Mucosa of rectum (tissue), 2 donors: Measurements from ENCODE around the gene GRIK3.

Experiments used
- H3K27ac ChIP-seq, 2 donors: one replicate each; pipeline ENCODE4 v1.7.0; 2013; ENCODE audit warnings: inconsistent platforms in 2 of 2, low read depth in 2 of 2, low read length in 2 of 2
- H3K27me3 ChIP-seq, 2 donors: one replicate each; pipeline ENCODE4 v1.7.0; 2013; ENCODE audit warnings: low read length in 2 of 2; ENCODE audit not compliant: control insufficient read depth in 2 of 2, insufficient read depth in 2 of 2
- H3K36me3 ChIP-seq, 2 donors: one replicate each; pipeline ENCODE4 v1.7.0; 2013; ENCODE audit warnings: low read length in 2 of 2; ENCODE audit not compliant: control insufficient read depth in 2 of 2, insufficient read depth in 2 of 2
- H3K4me1 ChIP-seq, 2 donors: one replicate each; pipeline ENCODE4 v1.7.0; 2013; ENCODE audit warnings: low read length in 2 of 2, mild to moderate bottlenecking in 1 of 2; ENCODE audit not compliant: control insufficient read depth in 2 of 2, insufficient read depth in 2 of 2
- H3K4me3 ChIP-seq, 2 donors: one replicate each; pipeline ENCODE4 v1.7.0; 2013; ENCODE audit warnings: low read length in 2 of 2
- H3K9ac ChIP-seq, 2 donors: one replicate each; pipeline ENCODE4 v1.7.0; 2013; ENCODE audit warnings: low read length in 2 of 2, low read depth in 1 of 2, mild to moderate bottlenecking in 1 of 2
- H3K9me3 ChIP-seq, 2 donors: one replicate each; pipeline ENCODE4 v1.7.0; 2013; ENCODE audit warnings: low read length in 2 of 2; ENCODE audit not compliant: control insufficient read depth in 2 of 2
- donor health status: healthy.
- donor health status: Normal muscosa, but diverticular disease.

Gene GRIK3

DNA sequence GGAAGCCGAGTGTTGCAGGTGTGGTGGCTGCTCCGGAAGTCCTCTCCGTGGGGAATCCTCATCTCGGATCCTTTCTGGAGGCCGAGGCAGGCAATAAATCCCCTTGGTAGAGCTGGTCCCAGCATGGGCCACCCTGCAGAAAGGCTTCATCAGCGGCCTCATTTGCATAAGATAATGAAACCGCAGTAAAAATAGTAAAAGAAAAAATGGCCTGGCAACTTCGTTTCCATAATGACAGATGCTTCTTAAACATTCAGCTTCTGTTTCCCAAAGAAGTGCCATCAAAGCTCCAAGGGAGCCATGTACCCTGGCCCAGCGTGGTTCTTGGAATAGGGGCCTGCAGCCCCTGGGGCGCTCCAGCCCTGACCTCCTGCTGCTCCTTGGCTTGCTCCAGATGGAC lies 244.1 kb downstream of the GRIK3 start:
- Histone ChIP-seq H3K9me3 (no peaks in the 10 kb centered on the region), H3K9ac (no peak overlapping the region), H3K27ac (no peak overlapping the region), H3K4me3 (no peak overlapping the region), H3K27me3 (peaks cover 0 to 4% of the 10 kb centered on the region in 2 donors), H3K4me1 (no peaks in the 10 kb centered on the region), H3K36me3 (no peaks in the 10 kb centered on the region)

- no peak overlapping the region for H3K27ac ChIP-seq
- no peaks in the 10 kb centered on the region for H3K9me3 ChIP-seq
- no peaks in the 10 kb centered on the region for H3K4me1 ChIP-seq
- no peaks in the 10 kb centered on the region for H3K36me3 ChIP-seq
- H3K27me3 ChIP-seq = peaks cover 0 to 4% of the 10 kb centered on the region in 2 donors
- no peak overlapping the region for H3K9ac ChIP-seq
- H3K4me3 ChIP-seq = no peak overlapping the region
These were observed 244.8 kb downstream of the GRIK3 start for GRCh38 chr1:36789535-36789934.

DNA sequence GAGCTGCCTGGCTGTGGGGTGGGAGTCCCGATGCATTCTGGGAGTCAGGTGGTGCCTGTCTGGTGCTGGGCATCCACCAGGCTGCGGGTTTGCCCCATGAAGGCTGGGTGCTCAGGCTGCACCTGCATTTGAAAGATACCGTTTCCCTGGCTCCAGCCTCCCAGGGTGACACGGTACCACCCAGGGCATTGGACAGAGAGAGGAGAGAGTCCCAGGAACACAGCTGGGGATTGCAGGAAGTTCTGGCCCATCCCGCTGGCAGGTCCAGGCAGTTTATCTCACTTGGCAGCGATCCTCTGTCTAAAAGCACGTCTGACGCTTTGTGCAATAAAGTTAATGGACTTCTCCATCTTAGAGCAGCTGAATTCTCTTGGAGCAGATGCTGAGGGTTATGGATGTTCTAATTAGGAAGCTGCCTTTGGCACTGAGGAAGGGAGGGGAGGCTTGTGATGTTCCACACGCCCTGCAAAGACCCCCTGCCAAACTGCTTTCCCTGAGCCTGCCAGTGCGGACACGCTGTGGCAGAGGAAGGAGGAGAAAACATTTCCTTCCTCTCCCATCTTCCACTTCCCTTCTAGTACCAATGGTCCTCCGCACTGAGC lies 246.9 kb downstream of the GRIK3 start:
- Histone ChIP-seq H3K4me3 (no peak overlapping the region), H3K36me3 (no peaks in the 10 kb centered on the region), H3K27ac (no peak overlapping the region), H3K4me1 (no peaks in the 10 kb centered on the region), H3K27me3 (peaks cover 0 to 4% of the 10 kb centered on the region in 2 donors), H3K9ac (no peak overlapping the region), H3K9me3 (no peaks in the 10 kb centered on the region)

GRCh38 chr1:36786425-36786824 lies 247.9 kb downstream of the GRIK3 start:
- Histone ChIP-seq H3K9ac (no peak overlapping the region), H3K4me1 (no peaks in the 10 kb centered on the region), H3K4me3 (no peak overlapping the region), H3K27ac (no peak overlapping the region), H3K9me3 (no peaks in the 10 kb centered on the region), H3K27me3 (peaks cover 0 to 4% of the 10 kb centered on the region in 2 donors), H3K36me3 (no peaks in the 10 kb centered on the region)

DNA sequence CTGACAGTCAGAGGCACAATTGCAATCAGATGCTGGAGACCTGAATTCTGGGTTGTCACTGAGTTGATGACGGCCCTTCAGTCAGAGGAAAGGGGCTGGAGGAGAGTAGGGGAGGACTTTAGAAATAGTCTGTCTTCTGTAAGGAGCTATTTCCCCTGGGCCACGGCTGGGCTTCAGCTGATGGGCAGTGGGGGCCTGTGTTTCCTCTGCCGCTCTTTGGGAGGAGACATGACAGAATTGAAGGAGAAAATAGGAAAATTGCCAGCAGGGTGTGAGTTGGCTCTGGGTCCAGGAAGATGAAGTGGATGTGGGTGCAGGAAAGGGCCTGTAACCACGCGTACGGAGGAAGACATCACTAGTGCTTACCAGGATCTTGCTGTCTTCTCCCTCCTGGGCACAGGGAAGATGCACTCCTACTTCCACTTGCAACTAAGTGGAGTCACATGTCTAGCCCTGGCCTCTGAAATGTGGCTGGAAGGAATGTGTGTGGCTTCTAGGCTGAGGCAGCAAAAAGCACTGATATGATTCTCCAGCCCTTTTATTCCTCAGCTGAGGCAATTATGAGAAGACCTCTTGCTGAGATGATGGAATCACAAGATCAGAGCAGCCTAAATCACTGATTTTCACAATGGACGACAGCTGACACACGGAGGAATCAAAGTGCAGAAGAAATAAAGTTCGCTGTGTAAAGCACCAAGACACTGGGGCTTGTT lies 250.0 kb downstream of the GRIK3 start:
- no peak overlapping the region for H3K9ac ChIP-seq
- H3K4me3 ChIP-seq = no peak overlapping the region
- H3K36me3 ChIP-seq = no peaks in the 10 kb centered on the region
- H3K27ac ChIP-seq = no peak overlapping the region
- no peaks in the 10 kb centered on the region for H3K9me3 ChIP-seq
- H3K27me3 ChIP-seq = peaks cover 0 to 4% of the 10 kb centered on the region in 2 donors
- H3K4me1 ChIP-seq = no peaks in the 10 kb centered on the region

DNA sequence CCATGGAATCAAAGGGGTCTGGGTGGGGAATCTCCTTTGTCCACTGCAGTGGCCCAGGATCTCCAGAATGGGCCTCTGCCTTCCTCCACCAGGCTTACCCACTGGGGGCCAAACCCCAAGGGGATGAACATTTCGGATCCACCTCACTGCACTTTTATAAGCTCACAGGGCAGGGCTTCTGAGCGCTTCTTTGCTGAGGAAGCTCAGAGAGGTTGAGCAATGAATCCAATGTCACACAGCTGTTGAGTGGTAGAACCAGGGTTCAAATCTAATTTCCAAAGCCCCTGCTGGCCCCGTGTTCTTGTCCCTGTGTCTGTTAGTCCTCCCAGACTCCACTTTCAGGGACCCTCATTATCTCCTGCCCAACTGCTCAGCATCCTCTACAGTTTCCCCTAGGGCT lies 250.8 kb downstream of the GRIK3 start:
- H3K36me3 ChIP-seq = no peaks in the 10 kb centered on the region
- H3K4me1 ChIP-seq = no peaks in the 10 kb centered on the region
- H3K9me3 ChIP-seq = no peaks in the 10 kb centered on the region
- H3K27ac ChIP-seq = no peak overlapping the region
- peaks cover 0 to 2% of the 10 kb centered on the region in 2 donors for H3K27me3 ChIP-seq
- H3K9ac ChIP-seq = no peak overlapping the region
- H3K4me3 ChIP-seq = no peak overlapping the region

- no peaks in the 10 kb centered on the region for H3K36me3 ChIP-seq
- no peaks in the 10 kb centered on the region for H3K4me1 ChIP-seq
- no peak overlapping the region for H3K27ac ChIP-seq
- H3K27me3 ChIP-seq = peaks cover 0 to 2% of the 10 kb centered on the region in 2 donors
- H3K9ac ChIP-seq = no peak overlapping the region
- H3K4me3 ChIP-seq = no peak overlapping the region
- no peaks in the 10 kb centered on the region for H3K9me3 ChIP-seq
These were observed 251.5 kb downstream of the GRIK3 start for GRCh38 chr1:36782785-36783184.

DNA sequence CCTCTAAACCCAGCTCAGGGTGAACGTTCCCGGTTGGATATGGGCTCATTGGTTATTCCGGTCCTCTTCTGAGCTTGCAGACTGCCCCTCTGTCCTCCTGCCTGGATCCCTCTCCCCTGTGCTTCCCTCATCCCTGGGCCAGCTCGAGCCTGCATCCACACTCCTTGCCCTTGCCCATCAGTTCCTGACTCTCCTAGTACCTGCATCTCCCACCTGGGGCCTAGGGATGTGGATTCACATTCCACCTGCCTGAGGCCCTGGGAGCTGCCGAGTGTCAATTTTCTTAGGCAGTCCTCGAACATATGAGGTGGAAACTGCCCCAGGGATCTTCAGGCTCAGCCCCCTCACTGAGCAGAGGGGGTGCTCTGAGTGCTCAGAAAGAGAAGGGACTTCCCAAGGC lies 252.2 kb downstream of the GRIK3 start:
- Histone ChIP-seq H3K4me3 (no peak overlapping the region), H3K9ac (no peak overlapping the region)

GRCh38 chr1:36781098-36781497 lies 253.2 kb downstream of the GRIK3 start:
- H3K36me3 ChIP-seq = no peaks in the 10 kb centered on the region
- no peaks in the 10 kb centered on the region for H3K4me1 ChIP-seq
- H3K27me3 ChIP-seq = peaks cover 2 to 5% of the 10 kb centered on the region in 2 donors
- no peak overlapping the region for H3K9ac ChIP-seq
- no peak overlapping the region for H3K4me3 ChIP-seq
- no peaks in the 10 kb centered on the region for H3K9me3 ChIP-seq
- no peak overlapping the region for H3K27ac ChIP-seq

More for the DNA sequence above, 252.2 kb downstream of the GRIK3 start:
- Histone ChIP-seq H3K9me3 (no peaks in the 10 kb centered on the region), H3K27me3 (peaks cover 1 to 2% of the 10 kb centered on the region in 2 donors), H3K36me3 (no peaks in the 10 kb centered on the region), H3K27ac (no peak overlapping the region), H3K4me1 (no peaks in the 10 kb centered on the region)

DNA sequence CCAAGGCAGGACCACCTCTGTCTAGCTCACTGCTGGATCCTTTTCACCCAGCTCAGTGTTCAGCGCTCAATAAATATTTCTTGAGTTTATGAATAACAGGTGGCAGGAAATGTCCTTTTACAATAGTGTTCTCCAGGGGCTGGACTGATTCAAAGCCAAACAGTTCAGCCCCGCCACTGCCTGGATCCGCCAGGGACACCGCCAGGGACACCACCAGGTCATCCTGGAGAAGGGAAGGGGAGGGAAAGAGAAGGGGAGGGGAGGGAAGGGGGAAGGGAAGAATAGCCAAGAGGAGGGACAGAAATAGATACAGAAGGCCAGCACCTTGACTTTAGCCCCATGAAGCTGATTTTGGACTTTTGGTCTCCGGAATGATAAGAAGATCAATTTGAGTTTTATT lies 255.6 kb downstream of the GRIK3 start:
- Histone ChIP-seq H3K9ac (no peak overlapping the region), H3K36me3 (no peaks in the 10 kb centered on the region), H3K4me1 (no peaks in the 10 kb centered on the region), H3K27me3 (peaks cover 3 to 12% of the 10 kb centered on the region in 2 donors), H3K27ac (no peak overlapping the region), H3K4me3 (no peak overlapping the region), H3K9me3 (no peaks in the 10 kb centered on the region)
